ENCODE results near the gene RHEB.

- TF ChIP-seq CHD2 (IDR thresholded peaks at IDR 0.05; ENCODE audit: low read length, partially characterized antibody) (no peak), CTCF (IDR thresholded peaks at IDR 0.05) (no peak)
Measured at GRCh38 chr7:151440799-151441445, 78.8 kb downstream of the RHEB start.
